ENCODE results near the gene AK2.

GRCh38 chr1:32991819-32992488, 44.7 kb downstream of the AK2 start:
- TF ChIP-seq TARDBP (IDR thresholded peaks at IDR 0.05) (no peak), FOXM1 (IDR thresholded peaks at IDR 0.05; ENCODE audit: borderline replicate concordance) (no peak), FOXA1 (IDR thresholded peaks at IDR 0.05) (no peak), SP1 (IDR thresholded peaks at IDR 0.05) (no peak), NFRKB (IDR thresholded peaks at IDR 0.05) (no peak), BHLHE40 (IDR thresholded peaks at IDR 0.05; ENCODE audit: borderline replicate concordance) (no peak), LEF1 (IDR thresholded peaks at IDR 0.05; ENCODE audit: borderline replicate concordance) (no peak), ELF4 (IDR thresholded peaks at IDR 0.05) (no peak), FOXK2 (IDR thresholded peaks at IDR 0.05) (no peak), L3MBTL2 (conservative IDR thresholded peaks at IDR 0.05) (no peak), ZNF384 (IDR thresholded peaks at IDR 0.05) (no peak), ARNT (IDR thresholded peaks at IDR 0.05) (no peak), SUZ12 (IDR thresholded peaks at IDR 0.05) (no peak)
